ENCODE results near the gene POLR2A.

The POLR2A gene

GRCh38 chr17:7436556-7437368 lies 47.4 kb upstream of the POLR2A start (continued):
- TF ChIP-seq ZNF777 (tag by site-specific recombination; IDR thresholded peaks at IDR 0.05; ENCODE audit: borderline replicate concordance) (no peak), ZNF223 (tag by site-specific recombination; IDR thresholded peaks at IDR 0.05) (no peak), ZNF660 (tag by site-specific recombination; IDR thresholded peaks at IDR 0.05) (peak; percentile 93), ZBTB20 (tag by site-specific recombination; IDR thresholded peaks at IDR 0.05) (peak; percentile 56; the same call in 1 of the 2 replicates), ZNF843 (tag by site-specific recombination; IDR thresholded peaks at IDR 0.05) (no peak), FEZF1 (tag by site-specific recombination; IDR thresholded peaks at IDR 0.05) (no peak)
- TF ChIP-seq, protein P1, sequence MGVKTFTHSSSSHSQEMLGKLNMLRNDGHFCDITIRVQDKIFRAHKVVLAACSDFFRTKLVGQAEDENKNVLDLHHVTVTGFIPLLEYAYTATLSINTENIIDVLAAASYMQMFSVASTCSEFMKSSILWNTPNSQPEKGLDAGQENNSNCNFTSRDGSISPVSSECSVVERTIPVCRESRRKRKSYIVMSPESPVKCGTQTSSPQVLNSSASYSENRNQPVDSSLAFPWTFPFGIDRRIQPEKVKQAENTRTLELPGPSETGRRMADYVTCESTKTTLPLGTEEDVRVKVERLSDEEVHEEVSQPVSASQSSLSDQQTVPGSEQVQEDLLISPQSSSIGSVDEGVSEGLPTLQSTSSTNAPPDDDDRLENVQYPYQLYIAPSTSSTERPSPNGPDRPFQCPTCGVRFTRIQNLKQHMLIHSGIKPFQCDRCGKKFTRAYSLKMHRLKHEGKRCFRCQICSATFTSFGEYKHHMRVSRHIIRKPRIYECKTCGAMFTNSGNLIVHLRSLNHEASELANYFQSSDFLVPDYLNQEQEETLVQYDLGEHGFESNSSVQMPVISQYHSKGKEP (tag by site-specific recombination; IDR thresholded peaks at IDR 0.05), result peak; percentile 55; the same call in 1 of the 2 replicates

GRCh38 chr17:7437369-7437863 lies 46.8 kb upstream of the POLR2A start:
- Histone ChIP-seq H3K27ac (ENCODE audit: extremely low read depth, low read depth, low read length) (peak overlapping the region; percentile 9; the same call in 1 of the 2 replicates), H3K4me1 (ENCODE audit: control insufficient read depth, insufficient read depth, low read length) (peaks cover 18% of the 10 kb centered on the region), H3K36me3 (ENCODE audit: control insufficient read depth in 2 of 2, insufficient read depth in 1 of 2, low read length in 2 of 2) (no peaks in the 10 kb centered on the region), H3K4me3 (ENCODE audit: low read depth, low read length) (no peak overlapping the region), H3K9me3 (ENCODE audit: control insufficient read depth, insufficient read depth, low read depth, low read length) (no peaks in the 10 kb centered on the region)
- TF ChIP-seq ZNF501 (tag by site-specific recombination; IDR thresholded peaks at IDR 0.05) (no peak), ZFHX2 (tag by site-specific recombination; conservative IDR thresholded peaks at IDR 0.05) (peak; percentile 49; the same call in 1 of the 2 replicates)
- ChIA-PET CTCF (interaction anchor here (0.6 to 3.9 kb wide), 28 partner anchors 8 to 377 kb away, joined by 3 to 37 read pairs (median 5); partner anchors contain the start of genes CHRNB1, NEURL4, SLC2A4 and SLC35G6), POLR2A (interaction anchor here (0.7 to 3.5 kb wide), 6 partner anchors 8 to 81 kb away, joined by 3 to 45 read pairs (median 5); partner anchors contain the start of genes CHRNB1, POLR2A and TMEM256)

DNA sequence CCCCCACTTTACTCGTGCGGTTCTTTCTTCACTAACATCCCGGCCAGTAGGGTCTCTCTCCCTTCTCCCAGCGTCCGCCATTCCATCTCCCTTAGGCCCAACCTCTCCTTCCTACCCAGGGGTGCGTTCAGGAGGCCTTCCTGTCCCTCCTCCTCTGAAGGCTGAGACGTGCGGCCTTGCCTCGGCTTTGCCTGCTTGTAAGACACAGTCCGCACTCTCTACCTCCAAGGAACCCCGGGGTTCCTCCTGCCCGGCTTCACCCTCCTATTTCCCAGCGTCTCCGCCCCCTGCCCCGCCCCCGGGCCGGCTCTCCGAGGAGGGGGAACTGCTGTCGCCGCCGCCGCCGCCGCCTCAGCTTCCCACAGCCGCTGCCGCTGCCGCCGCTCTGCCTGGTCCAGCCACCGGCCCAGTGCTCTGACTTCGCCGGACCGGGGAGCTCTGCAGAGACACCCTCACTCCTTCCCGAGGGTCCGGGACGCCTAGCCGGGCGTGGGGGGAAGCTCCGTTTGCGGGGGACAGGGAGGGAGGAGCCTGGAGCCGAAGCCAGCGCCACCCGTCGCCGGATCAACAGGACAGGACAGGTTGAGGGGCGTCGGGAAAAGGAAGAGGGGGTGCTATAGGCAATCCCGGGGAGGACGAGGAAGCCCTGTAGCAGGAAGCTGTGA lies 46.1 kb upstream of the POLR2A start:
- 0 out of 2 replicates have a peak overlapping the region, but pooled peaks have one; percentile 9 for H3K27ac ChIP-seq (ENCODE audit: extremely low read depth, low read depth, low read length)
- no peaks in the 10 kb centered on the region for H3K36me3 ChIP-seq (ENCODE audit: control insufficient read depth in 2 of 2, insufficient read depth in 1 of 2, low read length in 2 of 2)
- peaks cover 18% of the 10 kb centered on the region for H3K4me1 ChIP-seq (ENCODE audit: control insufficient read depth, insufficient read depth, low read length)
- no peak for TF ChIP-seq ZNF416 (tag by site-specific recombination; IDR thresholded peaks at IDR 0.05)
- no peak for TF ChIP-seq ZNF426 (tag by site-specific recombination; IDR thresholded peaks at IDR 0.05)
- no peak for TF ChIP-seq ZBTB20 (tag by site-specific recombination; IDR thresholded peaks at IDR 0.05)
- no peak for TF ChIP-seq ZNF133 (tag by site-specific recombination; IDR thresholded peaks at IDR 0.05)
- no peak for TF ChIP-seq ZSCAN23 (tag by site-specific recombination; IDR thresholded peaks at IDR 0.05)
- no peak for TF ChIP-seq BCL11B (tag by site-specific recombination; IDR thresholded peaks at IDR 0.05; ENCODE audit: low read depth)
- POLR2A ChIA-PET, result interaction anchor here (0.5 kb wide), 1 partner anchor 757 kb away, joined by 4 read pairs; no protein-coding TSS in a partner anchor
- H3K9me3 ChIP-seq (ENCODE audit: control insufficient read depth, insufficient read depth, low read depth, low read length), result no peaks in the 10 kb centered on the region
- no peak overlapping the region for H3K4me3 ChIP-seq (ENCODE audit: low read depth, low read length)
- CTCF ChIA-PET, result interaction anchor here (0.8 to 3.9 kb wide), 4 partner anchors 7 to 123 kb away, joined by 3 to 37 read pairs (median 8); partner anchors contain the start of genes CHRNB1 and TMEM95

Data from HEK293 (cell line).